MM.1S (cell line): ENCODE data around the gene NEDD4L.

Experiments
- EZH2phosphoT487 ChIP-seq: fragments of 300-600 bp; sonication (generic); IDR thresholded peaks from 2 replicates; pipeline ENCODE4 v1.6.1; 2018; ENCODE audit warnings: antibody characterized with exemption, low read length
- TF ChIP-seq, protein P1 (sequence below): fragments of 300-600 bp; sonication (generic); IDR thresholded peaks from 2 replicates; pipeline ENCODE4 v1.5.1; 2016; ENCODE audit warnings: antibody characterized with exemption, low read length, mixed read lengths

DNA sequence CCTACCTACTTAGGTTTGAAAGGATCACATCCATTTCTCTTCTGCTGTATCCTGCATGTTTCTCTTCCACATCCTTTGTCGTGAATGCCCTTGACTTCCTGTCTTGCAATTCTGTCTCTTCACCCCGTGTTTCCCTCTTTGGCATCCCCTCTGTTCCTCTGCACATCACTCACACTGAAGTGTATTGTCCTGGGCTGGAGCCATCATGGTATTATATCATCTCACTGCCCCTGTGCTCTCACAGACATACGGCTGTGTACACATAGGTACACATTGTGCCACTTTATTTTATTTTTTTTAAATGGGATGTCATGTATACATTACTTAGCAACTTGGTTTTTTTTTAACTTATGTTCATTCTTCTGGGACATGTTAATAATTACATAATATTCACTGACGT, 293.3 kb downstream of the NEDD4L start:
- TF ChIP-seq, protein P1, sequence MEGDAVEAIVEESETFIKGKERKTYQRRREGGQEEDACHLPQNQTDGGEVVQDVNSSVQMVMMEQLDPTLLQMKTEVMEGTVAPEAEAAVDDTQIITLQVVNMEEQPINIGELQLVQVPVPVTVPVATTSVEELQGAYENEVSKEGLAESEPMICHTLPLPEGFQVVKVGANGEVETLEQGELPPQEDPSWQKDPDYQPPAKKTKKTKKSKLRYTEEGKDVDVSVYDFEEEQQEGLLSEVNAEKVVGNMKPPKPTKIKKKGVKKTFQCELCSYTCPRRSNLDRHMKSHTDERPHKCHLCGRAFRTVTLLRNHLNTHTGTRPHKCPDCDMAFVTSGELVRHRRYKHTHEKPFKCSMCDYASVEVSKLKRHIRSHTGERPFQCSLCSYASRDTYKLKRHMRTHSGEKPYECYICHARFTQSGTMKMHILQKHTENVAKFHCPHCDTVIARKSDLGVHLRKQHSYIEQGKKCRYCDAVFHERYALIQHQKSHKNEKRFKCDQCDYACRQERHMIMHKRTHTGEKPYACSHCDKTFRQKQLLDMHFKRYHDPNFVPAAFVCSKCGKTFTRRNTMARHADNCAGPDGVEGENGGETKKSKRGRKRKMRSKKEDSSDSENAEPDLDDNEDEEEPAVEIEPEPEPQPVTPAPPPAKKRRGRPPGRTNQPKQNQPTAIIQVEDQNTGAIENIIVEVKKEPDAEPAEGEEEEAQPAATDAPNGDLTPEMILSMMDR: no peak
- TF ChIP-seq EZH2phosphoT487: no peak
